Liver (tissue), 9 donors: ENCODE results near the gene IREB2. TPM values are rescaled to one million over a fixed set of nuclear protein-coding genes. Genes with fewer than 3 reads are reported as not detected.

ENCODE experiments used
- DNase-seq: peaks from one replicate; pipeline ENCODE4 v3.0.0-alpha.2; 2017; ENCODE audit warnings: low spot score
- H3K27ac ChIP-seq, 2 donors: one replicate each; pipeline ENCODE4 v1.7.0; 2013; ENCODE audit warnings: inconsistent platforms in 2 of 2, low read length in 2 of 2, control low read depth in 1 of 2, low read depth in 1 of 2, mild to moderate bottlenecking in 1 of 2
- H3K27me3 ChIP-seq, 4 donors: one replicate each; pipeline versions ENCODE4 v1.6.1 to v1.7.0; 2013; ENCODE audit warnings: low read length in 3 of 4, inconsistent platforms in 1 of 4, mild to moderate bottlenecking in 1 of 4, moderate library complexity in 1 of 4; ENCODE audit not compliant: control insufficient read depth in 4 of 4, insufficient read depth in 4 of 4
- H3K36me3 ChIP-seq, 4 donors: one replicate each; pipeline versions ENCODE4 v1.6.1 to v1.7.0; 2013; ENCODE audit warnings: low read length in 3 of 4, mild to moderate bottlenecking in 3 of 4, low read depth in 1 of 4, moderate library complexity in 1 of 4; ENCODE audit not compliant: control insufficient read depth in 4 of 4, insufficient read depth in 3 of 4
- H3K4me1 ChIP-seq, 4 donors: one replicate each; pipeline versions ENCODE4 v1.6.1 to v1.7.0; 2013; ENCODE audit warnings: low read length in 3 of 4, mild to moderate bottlenecking in 3 of 4, moderate library complexity in 1 of 4; ENCODE audit not compliant: control insufficient read depth in 4 of 4, insufficient read depth in 4 of 4
- H3K4me3 ChIP-seq, 3 donors: one replicate each; pipeline versions ENCODE4 v1.6.1 to v1.7.0; 2013; ENCODE audit warnings: low read length in 3 of 3, control low read depth in 1 of 3, low read depth in 1 of 3, mild to moderate bottlenecking in 1 of 3
- H3K9ac ChIP-seq, 2 donors: one replicate each; pipeline ENCODE4 v1.7.0; 2013; ENCODE audit warnings: low read length in 2 of 2, mild to moderate bottlenecking in 2 of 2, moderate library complexity in 2 of 2, control low read depth in 1 of 2, low read depth in 1 of 2
- H3K9me3 ChIP-seq, 4 donors: one replicate each; pipeline versions ENCODE4 v1.6.1 to v1.7.0; 2013; ENCODE audit warnings: low read length in 3 of 4; ENCODE audit not compliant: control insufficient read depth in 4 of 4
- EGR1 ChIP-seq, 2 donors: IDR thresholded peaks; 2 replicates each; pipeline ENCODE4 v1.6.1; 2016 to 2018; ENCODE audit warnings: antibody characterized with exemption in 2 of 2, low read depth in 2 of 2
- FOXA1 ChIP-seq: IDR thresholded peaks from 2 replicates; pipeline ENCODE4 v1.6.1; 2016; ENCODE audit warnings: antibody characterized with exemption
- FOXA2 ChIP-seq: IDR thresholded peaks from 2 replicates; pipeline ENCODE4 v1.6.1; 2016; ENCODE audit warnings: antibody characterized with exemption
- GABPA ChIP-seq, 2 donors: IDR thresholded peaks in 1 of 2; conservative IDR thresholded peaks in 1 of 2; 2 replicates each; pipeline ENCODE4 v1.6.1; 2016; ENCODE audit warnings: antibody characterized with exemption in 2 of 2, mild to moderate bottlenecking in 1 of 2, moderate library complexity in 1 of 2
- HNF4A ChIP-seq, 2 donors: conservative IDR thresholded peaks; 2 replicates each; pipeline ENCODE4 v1.6.1; 2016; ENCODE audit warnings: antibody characterized with exemption in 2 of 2, mild to moderate bottlenecking in 2 of 2
- HNF4G ChIP-seq: IDR thresholded peaks from 2 replicates; pipeline ENCODE4 v1.6.1; 2016; ENCODE audit warnings: antibody characterized with exemption
- JUND ChIP-seq, 2 donors: IDR thresholded peaks; 2 replicates each; pipeline ENCODE4 v1.6.1; 2016; ENCODE audit warnings: antibody characterized with exemption in 2 of 2
- NR2F2 ChIP-seq: IDR thresholded peaks from 2 replicates; pipeline ENCODE4 v1.6.1; 2016; ENCODE audit warnings: antibody characterized with exemption
- RAD21 ChIP-seq, 2 donors: IDR thresholded peaks; 2 replicates each; pipeline ENCODE4 v1.6.1; 2016; ENCODE audit warnings: antibody characterized with exemption in 2 of 2, mild to moderate bottlenecking in 2 of 2
- RXRA ChIP-seq, 2 donors: IDR thresholded peaks; 2 replicates each; pipeline ENCODE4 v1.6.1; 2017 to 2018; ENCODE audit warnings: antibody characterized with exemption in 2 of 2, mild to moderate bottlenecking in 1 of 2
- SP1 ChIP-seq: IDR thresholded peaks from 2 replicates; pipeline ENCODE4 v1.6.1; 2018; ENCODE audit warnings: antibody characterized with exemption, mild to moderate bottlenecking
- YY1 ChIP-seq: IDR thresholded peaks from 2 replicates; pipeline ENCODE4 v1.6.1; 2016; ENCODE audit warnings: antibody characterized with exemption, mild to moderate bottlenecking
- WGBS: extraction: QIAGEN DNeasy Blood & Tissue Kit; methylation state at CpG from one replicate; pipeline ENCODE4 v1.1.7; 2013; 5-methylcytosine and 5-hydroxymethylcytosine counted together
- polyA plus RNA-seq, 2 donors: library from polyadenylated mRNA; stranded (reverse) in 1 of 2; unstranded in 1 of 2; fragments of 200-250 nt in 1 of 2; fragments of >200 nt in 1 of 2; fragmentation: Nextera tagmentation in 1 of 2; extraction: Ambion mirVana in 1 of 2; gene quantifications; one replicate each; pipeline versions ENCODE4 v1.2.1 to v1.2.3, GENCODE V29; 2013 to 2015
- total RNA-seq, 2 donors: library from RNA; depleted of rRNA; stranded (reverse); fragments of >200 nt; gene quantifications; one replicate each; pipeline ENCODE4 v1.2.3, GENCODE V29; 2014
- TF ChIP-seq, protein P1 (sequence below): IDR thresholded peaks from 2 replicates; pipeline ENCODE4 v1.6.1; 2016; ENCODE audit warnings: antibody characterized with exemption, mild to moderate bottlenecking
- TF ChIP-seq, protein P2 (sequence below): fragments of 150-350 bp; IDR thresholded peaks from 2 replicates; pipeline ENCODE4 v1.5.1; 2017; ENCODE audit warnings: improper control_type of control experiment, low read depth, low read length; ENCODE audit not compliant: missing input control
- TF ChIP-seq, protein P3 (sequence below): IDR thresholded peaks from 2 replicates; pipeline ENCODE4 v1.6.1; 2016; ENCODE audit warnings: antibody characterized with exemption
- TF ChIP-seq, protein P4 (sequence below): IDR thresholded peaks from 2 replicates; pipeline ENCODE4 v1.6.1; 2016; ENCODE audit warnings: antibody characterized with exemption
- TF ChIP-seq, protein P5 (sequence below): IDR thresholded peaks from 2 replicates; pipeline ENCODE4 v1.6.1; 2016; ENCODE audit warnings: antibody characterized with exemption
- donor health status: healthy.
- donor health status: healthy.
- donor health status: healthy.
- donor health status: healthy.
- donor health status: healthy.

IREB2 gene
- total and polyA plus RNA-seq, 4 donors = 7.0 to 51.4 (median 17.0) TPM

DNA sequence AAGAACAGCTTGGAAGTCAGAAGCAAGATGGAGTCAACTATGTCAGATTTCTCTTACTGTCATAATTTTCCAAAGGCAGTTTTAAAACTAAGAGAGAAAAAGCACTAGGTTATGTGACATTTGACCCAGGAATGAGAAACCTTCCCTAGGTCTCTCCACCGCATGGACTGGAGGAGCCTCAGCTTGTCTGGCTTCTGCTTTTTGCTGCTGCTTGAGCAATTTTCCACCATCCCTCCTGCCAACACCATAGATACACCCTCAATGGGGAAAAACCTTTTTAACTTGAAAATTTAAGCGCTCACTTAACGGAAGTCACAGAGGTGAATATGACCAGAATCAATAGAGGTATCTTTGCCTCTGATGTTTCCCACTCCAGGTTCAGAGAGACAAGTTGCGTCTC, 17.8 kb upstream of the IREB2 start:
- H3K36me3 ChIP-seq = no peaks in the 10 kb centered on the region
- no peak for DNase-seq
- H3K9me3 ChIP-seq = no peaks in the 10 kb centered on the region
- H3K4me3 ChIP-seq = no peak overlapping the region
- H3K4me1 ChIP-seq = no peaks in the 10 kb centered on the region
- no peak overlapping the region for H3K27ac ChIP-seq
- no peak overlapping the region for H3K9ac ChIP-seq
- no peaks in the 10 kb centered on the region for H3K27me3 ChIP-seq
- TF ChIP-seq FOXA2 (no peak), FOXA1 (no peak), GABPA (IDR thresholded peaks at IDR 0.05 in 1 of 2, conservative IDR thresholded peaks at IDR 0.05 in 1 of 2) (no peak), RAD21 (IDR thresholded peaks at IDR 0.05) (no peak), SP1 (no peak), NR2F2 (no peak), RXRA (IDR thresholded peaks at IDR 0.05) (no peak)
- TF ChIP-seq, protein P1, sequence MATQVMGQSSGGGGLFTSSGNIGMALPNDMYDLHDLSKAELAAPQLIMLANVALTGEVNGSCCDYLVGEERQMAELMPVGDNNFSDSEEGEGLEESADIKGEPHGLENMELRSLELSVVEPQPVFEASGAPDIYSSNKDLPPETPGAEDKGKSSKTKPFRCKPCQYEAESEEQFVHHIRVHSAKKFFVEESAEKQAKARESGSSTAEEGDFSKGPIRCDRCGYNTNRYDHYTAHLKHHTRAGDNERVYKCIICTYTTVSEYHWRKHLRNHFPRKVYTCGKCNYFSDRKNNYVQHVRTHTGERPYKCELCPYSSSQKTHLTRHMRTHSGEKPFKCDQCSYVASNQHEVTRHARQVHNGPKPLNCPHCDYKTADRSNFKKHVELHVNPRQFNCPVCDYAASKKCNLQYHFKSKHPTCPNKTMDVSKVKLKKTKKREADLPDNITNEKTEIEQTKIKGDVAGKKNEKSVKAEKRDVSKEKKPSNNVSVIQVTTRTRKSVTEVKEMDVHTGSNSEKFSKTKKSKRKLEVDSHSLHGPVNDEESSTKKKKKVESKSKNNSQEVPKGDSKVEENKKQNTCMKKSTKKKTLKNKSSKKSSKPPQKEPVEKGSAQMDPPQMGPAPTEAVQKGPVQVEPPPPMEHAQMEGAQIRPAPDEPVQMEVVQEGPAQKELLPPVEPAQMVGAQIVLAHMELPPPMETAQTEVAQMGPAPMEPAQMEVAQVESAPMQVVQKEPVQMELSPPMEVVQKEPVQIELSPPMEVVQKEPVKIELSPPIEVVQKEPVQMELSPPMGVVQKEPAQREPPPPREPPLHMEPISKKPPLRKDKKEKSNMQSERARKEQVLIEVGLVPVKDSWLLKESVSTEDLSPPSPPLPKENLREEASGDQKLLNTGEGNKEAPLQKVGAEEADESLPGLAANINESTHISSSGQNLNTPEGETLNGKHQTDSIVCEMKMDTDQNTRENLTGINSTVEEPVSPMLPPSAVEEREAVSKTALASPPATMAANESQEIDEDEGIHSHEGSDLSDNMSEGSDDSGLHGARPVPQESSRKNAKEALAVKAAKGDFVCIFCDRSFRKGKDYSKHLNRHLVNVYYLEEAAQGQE = no peak
- TF ChIP-seq, protein P2, sequence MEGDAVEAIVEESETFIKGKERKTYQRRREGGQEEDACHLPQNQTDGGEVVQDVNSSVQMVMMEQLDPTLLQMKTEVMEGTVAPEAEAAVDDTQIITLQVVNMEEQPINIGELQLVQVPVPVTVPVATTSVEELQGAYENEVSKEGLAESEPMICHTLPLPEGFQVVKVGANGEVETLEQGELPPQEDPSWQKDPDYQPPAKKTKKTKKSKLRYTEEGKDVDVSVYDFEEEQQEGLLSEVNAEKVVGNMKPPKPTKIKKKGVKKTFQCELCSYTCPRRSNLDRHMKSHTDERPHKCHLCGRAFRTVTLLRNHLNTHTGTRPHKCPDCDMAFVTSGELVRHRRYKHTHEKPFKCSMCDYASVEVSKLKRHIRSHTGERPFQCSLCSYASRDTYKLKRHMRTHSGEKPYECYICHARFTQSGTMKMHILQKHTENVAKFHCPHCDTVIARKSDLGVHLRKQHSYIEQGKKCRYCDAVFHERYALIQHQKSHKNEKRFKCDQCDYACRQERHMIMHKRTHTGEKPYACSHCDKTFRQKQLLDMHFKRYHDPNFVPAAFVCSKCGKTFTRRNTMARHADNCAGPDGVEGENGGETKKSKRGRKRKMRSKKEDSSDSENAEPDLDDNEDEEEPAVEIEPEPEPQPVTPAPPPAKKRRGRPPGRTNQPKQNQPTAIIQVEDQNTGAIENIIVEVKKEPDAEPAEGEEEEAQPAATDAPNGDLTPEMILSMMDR = no peak
- TF ChIP-seq, protein P3, sequence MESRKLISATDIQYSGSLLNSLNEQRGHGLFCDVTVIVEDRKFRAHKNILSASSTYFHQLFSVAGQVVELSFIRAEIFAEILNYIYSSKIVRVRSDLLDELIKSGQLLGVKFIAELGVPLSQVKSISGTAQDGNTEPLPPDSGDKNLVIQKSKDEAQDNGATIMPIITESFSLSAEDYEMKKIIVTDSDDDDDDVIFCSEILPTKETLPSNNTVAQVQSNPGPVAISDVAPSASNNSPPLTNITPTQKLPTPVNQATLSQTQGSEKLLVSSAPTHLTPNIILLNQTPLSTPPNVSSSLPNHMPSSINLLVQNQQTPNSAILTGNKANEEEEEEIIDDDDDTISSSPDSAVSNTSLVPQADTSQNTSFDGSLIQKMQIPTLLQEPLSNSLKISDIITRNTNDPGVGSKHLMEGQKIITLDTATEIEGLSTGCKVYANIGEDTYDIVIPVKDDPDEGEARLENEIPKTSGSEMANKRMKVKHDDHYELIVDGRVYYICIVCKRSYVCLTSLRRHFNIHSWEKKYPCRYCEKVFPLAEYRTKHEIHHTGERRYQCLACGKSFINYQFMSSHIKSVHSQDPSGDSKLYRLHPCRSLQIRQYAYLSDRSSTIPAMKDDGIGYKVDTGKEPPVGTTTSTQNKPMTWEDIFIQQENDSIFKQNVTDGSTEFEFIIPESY = no peak
- 94% methylated on average over 4 of the region's 4 CpGs for WGBS

DNA sequence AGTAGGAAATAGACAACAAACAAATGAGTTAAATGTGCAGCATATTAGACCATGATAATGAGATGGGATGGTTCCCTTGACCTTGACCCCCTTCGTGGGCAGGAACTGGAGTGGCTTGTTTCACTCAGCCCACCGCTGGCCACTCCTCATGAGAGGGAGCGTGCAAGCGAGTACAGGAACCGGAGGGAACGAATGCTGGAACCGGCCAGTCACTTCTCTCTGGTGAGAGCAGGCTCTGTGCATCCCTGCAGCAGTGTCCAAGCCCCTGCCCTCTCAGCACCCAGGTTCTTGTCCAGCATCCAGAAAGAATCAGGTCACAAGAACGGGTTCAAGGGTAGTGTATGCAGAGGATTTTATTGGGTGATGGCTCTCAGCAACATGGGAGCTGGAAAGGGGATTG, 17.2 kb upstream of the IREB2 start:
- TF ChIP-seq JUND (IDR thresholded peaks at IDR 0.05) = no peak
- TF ChIP-seq RXRA (IDR thresholded peaks at IDR 0.05) = no peak
- TF ChIP-seq, protein P3 = no peak
- no peak for TF ChIP-seq GABPA (IDR thresholded peaks at IDR 0.05 in 1 of 2, conservative IDR thresholded peaks at IDR 0.05 in 1 of 2)
- TF ChIP-seq HNF4A (conservative IDR thresholded peaks at IDR 0.05) = no peak
- TF ChIP-seq, protein P2 = no peak
- TF ChIP-seq YY1 = no peak
- TF ChIP-seq, protein P4, sequence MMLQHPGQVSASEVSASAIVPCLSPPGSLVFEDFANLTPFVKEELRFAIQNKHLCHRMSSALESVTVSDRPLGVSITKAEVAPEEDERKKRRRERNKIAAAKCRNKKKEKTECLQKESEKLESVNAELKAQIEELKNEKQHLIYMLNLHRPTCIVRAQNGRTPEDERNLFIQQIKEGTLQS = no peak
- TF ChIP-seq, protein P5, sequence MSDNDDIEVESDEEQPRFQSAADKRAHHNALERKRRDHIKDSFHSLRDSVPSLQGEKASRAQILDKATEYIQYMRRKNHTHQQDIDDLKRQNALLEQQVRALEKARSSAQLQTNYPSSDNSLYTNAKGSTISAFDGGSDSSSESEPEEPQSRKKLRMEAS = no peak
- TF ChIP-seq HNF4G = no peak
- TF ChIP-seq NR2F2 = no peak
- no peak for TF ChIP-seq EGR1 (IDR thresholded peaks at IDR 0.05; ENCODE audit: low read depth in 2 of 2)
- H3K36me3 ChIP-seq = no peaks in the 10 kb centered on the region
- no peak overlapping the region for H3K9ac ChIP-seq
- H3K4me1 ChIP-seq = no peaks in the 10 kb centered on the region
- no peak for DNase-seq
- H3K27ac ChIP-seq = no peak overlapping the region
- H3K4me3 ChIP-seq = no peak overlapping the region
- 82% methylated on average over 8 of the region's 8 CpGs for WGBS
- no peaks in the 10 kb centered on the region for H3K27me3 ChIP-seq
- H3K9me3 ChIP-seq = no peaks in the 10 kb centered on the region
